ENCODE measurements around the gene SND1.

Gene SND1

DNA sequence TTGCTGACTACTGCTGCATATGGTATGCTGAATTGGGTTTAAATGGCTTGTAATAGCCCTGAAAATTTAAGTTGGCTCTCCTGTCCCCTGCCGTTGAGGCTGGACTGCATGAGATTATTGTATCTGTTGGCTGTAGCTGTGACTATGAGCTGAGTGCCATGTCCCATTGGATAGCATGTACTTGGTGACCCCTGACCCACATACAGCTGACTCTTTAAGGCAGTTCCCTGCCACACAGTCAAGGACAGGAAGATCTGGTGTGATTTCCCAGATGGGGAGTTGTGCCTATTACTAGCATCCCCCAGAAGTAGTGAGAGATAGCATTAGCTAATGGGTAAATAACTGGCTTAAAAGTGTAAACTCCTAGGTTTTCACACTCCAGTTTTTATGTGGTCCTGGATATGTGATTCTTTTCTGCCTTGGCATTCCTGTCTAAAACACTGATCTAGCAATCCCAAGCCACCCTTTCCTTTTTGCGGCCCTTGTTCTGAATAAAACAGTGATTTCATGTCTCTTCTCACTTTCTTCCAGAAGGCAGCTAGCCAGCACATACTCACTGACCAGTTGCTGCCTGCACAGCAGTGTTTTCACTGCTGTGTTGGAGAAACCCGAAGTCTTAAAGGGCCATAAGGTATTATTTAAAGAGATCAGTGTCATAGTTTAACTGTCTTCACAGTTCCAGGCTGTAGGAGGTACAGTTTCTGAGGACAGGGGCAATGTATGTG, 343.3 kb downstream of the SND1 start:
- DNase-seq (ENCODE audit: low read depth in 3 of 3), result no peak

DNA sequence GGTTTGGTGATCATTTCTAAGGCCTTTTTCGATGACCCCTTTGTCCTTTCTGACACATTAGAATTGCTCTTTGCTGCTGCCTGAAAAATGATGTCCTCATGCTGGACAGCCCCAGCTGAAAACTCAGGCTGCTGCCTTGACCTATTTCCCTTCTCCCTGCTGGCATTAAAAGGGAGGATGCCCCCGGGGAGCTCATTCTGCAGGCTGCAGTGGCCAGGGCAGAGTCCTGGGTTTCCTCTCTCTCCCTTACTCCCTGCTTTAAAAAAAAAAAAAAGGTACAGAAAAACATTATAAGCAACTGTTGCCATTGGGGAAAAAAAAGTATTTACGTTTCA, 343.9 kb downstream of the SND1 start:
- no peak for DNase-seq (ENCODE audit: low read depth in 3 of 3)

GRCh38 chr7:127996253-127997071, 344.5 kb downstream of the SND1 start:
- no peak for DNase-seq (ENCODE audit: low read depth in 3 of 3)

GRCh38 chr7:127997226-127997922, 345.4 kb downstream of the SND1 start:
- DNase-seq (ENCODE audit: low read depth in 3 of 3), result no peak

DNA sequence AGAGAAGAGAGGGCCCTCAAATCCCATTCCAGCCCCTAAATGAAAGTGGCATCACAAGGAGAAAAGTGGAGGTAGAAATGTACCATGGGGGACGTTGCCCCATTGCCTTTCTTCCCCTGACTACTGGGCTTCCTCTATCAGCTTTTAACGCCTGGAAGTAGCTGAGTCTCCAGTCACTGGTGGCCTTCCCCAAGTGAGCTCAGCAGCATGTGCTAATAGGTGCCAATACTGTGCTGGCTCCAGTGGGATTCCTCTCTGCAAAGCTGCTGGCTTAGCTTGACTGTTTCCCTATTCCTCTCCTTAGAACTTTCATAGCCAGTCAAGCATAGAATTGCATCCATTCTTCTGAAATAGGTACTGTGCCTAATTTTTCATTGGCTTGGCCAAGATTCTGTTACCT, 346.7 kb downstream of the SND1 start:
- no peak for DNase-seq (ENCODE audit: low read depth in 3 of 3)

DNA sequence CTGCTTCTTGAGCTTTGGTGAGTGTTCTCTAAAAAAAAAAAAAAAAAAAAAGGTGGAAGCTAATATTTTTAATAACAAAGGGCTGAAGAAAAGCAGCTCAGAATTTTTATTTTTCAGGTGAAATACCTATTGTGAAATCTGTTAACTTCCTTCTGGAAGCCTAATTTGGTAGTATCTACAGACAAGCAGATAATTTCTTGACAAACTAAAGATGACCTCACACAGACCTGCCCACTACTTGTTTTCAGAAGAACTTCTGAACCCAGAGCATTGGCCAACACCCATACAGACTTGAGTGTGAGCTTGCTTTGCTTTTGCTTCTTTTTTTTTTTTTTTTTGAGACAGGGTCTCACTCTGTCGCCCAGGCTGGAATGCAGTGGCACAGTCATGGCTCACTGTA, 348.1 kb downstream of the SND1 start:
- no peak for DNase-seq (ENCODE audit: low read depth in 3 of 3)

DNA sequence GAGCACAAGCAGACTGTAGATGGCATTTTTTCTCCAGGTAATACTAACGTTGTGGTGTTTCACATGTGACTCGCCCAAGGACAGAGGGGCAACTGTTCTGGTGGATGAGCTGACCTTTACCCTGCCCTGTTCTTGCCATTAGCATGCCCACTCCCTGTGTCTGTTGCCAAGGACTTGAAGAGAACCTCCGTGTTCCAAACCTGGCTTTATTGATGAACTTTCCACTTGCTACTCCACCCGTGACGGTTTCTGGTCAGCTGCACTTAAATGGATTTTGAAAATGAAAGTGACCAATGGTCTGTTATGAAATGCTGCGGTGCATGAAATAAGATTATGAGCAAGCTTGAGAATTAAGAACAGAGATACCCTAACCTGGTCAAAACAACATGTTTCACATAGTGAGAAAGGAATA, 348.9 kb downstream of the SND1 start:
- no peak for DNase-seq (ENCODE audit: low read depth in 3 of 3)

GRCh38 chr7:128003167-128003566, 351.2 kb downstream of the SND1 start:
- DNase-seq (ENCODE audit: low read depth in 3 of 3), result no peak

DNA sequence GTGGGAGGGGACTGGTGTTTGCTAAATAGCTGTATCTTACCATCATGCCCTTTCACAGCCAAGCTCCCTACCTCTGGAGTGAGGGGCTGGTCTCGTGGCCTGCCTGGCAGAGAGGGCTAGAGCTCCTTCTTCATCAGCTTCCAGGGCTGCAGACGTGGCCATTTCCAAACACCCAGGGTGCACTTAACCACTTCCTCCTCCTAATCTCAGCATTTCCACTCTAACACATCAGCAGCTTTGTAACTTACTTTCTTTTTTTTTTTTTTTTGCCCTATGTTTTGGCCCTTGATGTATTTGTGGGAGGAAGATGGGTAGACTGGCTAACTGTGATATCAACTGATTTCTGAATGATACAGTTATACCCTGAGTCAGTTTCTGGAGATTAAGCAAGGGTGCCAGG, 351.8 kb downstream of the SND1 start:
- no peak for DNase-seq (ENCODE audit: low read depth in 3 of 3)

DNA sequence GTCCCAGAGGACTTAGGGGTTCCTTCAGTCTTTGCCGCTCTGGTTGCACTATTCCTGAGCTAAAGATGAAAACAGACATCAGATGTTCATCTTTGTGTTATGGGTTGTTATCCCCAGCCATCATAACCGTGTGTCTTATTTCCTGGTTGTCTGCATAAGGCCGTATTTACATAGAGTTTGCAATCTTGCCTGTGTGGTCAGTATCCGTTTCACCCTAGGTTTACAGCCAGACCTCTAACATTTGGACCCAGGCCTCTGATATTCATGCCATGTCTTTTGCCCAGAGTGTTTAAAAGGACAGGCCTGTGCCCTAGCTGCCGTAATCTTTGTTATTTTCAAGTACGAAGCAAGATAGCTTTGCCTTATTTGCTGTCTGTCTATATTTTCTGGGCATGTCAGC, 352.6 kb downstream of the SND1 start:
- no peak for DNase-seq (ENCODE audit: low read depth in 3 of 3)

DNA sequence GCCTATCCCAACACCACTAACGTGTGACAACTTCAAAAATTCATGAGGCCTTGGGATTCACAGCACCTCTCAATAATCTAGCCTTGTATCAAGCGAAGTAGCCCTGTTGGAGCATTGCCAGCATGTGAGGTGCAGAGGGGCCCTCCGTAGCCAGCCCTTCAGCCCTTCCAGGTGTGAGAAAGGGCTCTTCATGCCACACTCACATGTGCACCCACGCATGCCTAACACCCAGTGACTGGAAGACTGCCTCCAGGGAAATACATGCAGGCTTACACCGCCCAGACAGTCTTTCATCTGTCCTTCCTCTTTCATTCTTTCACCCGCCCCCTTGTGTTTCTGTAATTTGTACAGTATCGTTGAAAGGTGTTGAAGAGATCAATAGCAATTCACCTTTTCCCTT, 353.1 kb downstream of the SND1 start:
- no peak for DNase-seq (ENCODE audit: low read depth in 3 of 3)

DNA sequence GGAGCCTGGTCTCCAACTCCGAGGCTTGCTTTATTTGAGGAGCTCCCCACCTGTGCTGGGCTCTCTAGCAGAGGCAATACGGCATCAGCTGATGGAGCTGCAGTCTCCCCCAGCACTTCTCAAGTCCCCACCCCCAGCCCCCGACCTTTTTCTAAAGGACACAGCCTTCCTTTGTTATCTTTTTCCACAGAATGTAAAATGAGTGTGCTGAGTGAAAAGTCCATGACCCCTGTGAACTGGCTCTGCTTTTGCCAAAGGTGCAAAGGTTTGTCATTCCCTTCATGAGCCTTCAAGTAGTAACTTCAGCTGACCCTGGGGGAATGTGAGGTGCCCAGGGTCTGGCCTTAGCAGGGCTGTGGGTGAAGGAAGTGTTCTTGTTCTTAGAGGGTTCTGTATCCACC, 353.8 kb downstream of the SND1 start:
- DNase-seq (ENCODE audit: low read depth in 3 of 3), result no peak

DNA sequence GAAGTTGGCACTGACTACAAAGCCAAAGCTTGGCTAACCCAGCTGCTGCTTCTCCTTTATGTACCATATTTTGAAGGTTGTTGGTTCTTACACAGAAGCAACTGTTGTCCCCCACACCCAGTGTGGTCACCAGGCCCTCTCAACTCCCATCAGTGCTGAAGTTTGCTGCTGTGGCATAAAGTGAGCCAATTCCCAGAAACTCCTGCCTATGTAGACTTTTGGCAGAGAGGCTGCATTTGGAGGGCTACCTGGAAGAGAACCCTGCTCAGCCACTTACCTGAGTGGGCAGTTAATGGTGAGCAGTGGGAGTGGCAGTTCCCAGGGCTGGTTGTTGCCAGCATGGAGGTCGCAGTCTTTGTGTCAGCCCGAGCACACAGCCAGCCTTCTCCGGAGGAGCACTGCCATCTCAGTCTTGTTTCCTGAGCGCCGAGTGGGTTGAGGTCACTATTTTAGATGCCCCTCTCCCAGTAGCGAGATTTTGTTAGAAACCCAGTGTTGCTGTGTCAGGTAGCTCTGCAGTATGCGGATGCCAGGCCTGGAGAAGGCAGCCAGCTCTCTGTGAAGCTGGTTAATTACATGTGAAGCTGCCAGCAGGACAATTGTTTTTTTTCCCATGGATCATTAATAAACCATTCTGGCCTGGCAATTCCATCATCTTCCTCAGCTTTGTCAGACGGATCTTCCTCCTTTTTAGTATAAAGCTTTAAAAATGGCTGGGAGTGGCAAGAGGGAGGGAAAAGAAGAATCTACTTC, 354.7 kb downstream of the SND1 start:
- no peak for DNase-seq (ENCODE audit: low read depth in 3 of 3)

- DNase-seq (ENCODE audit: low read depth in 3 of 3), result no peak
These were observed 355.3 kb downstream of the SND1 start for GRCh38 chr7:128007303-128007680.

DNA sequence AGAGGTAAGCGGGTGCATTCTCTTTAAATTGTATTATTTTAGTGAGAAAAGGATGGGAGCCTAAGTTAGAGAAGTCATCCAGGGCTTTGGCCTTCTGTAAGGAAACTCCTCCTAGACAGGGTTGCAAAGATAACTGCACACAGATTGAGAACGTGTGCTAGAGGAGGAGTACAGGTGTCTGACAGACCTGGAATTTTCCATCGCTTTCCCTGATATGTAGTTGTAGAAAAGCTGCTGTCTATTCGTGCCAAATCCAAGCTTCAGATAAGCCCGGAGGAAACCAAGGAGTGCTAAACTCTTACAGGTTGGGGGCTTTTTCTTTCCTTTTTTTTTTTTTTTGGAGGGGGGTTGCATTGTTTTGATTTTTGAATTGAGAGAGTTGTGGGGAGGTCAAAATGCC, 356.1 kb downstream of the SND1 start:
- no peak for DNase-seq (ENCODE audit: low read depth in 3 of 3)

DNA sequence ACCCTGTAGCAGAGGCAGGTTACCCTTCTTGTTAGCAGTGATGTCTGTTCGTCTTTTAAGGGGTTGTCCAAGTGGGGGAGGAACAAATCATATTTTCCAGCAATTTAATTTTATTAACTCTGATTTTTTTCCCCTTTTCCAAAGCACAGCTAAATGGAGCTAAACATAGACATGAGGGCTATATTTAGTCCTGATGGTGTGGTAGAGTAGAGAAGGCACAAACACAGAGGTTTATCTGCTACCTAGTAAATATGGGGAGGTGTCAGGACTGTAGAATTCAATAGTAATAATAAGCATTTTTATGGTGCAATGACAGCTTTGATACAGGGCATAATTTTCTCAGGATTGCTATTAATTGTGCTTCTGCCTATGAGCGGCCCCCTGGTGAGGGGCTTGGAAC, 356.8 kb downstream of the SND1 start:
- no peak for DNase-seq (ENCODE audit: low read depth in 3 of 3)

DNA sequence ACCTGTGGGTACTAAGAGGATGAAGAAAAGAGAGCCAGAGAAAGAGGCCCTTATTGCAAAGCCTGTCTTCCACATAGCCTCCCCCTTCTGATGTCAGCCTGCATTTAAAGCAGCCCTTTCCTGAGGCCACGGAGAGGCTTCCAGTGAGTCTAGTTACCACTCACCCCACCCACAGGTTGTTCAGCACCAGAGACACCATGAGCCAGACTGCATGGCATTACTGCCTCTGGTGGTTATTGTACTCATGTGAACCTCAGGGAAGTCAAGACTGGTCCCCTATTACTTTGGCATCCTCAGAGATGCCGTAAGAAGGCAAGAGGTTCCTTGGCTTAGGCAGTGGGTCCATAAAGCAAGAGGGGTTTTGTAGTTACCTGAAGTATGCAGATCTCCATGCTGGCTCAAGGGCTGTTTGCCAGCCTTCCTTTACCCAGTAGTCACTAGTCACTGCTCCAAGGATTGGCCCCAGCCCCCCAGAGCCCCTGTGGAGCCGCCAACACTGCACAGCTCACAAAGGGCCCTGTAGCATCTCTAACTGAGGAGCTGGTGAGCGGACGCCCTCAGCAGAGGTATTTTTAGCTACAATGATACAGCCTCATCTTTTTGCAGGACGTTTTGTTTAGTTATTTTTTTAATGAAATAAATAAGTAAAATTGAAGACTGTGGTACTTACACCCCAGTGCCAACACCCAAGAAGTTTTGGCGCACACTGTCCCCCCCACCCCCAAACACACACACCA, 358.6 kb downstream of the SND1 start:
- DNase-seq (ENCODE audit: low read depth in 3 of 3), result no peak

- DNase-seq (ENCODE audit: low read depth in 3 of 3), result no peak
These were observed 359.2 kb downstream of the SND1 start for GRCh38 chr7:128011131-128011661.

- no peak for DNase-seq (ENCODE audit: low read depth in 3 of 3)
These were observed 362.8 kb downstream of the SND1 start for GRCh38 chr7:128014811-128015210.

GRCh38 chr7:128017460-128017859, 365.5 kb downstream of the SND1 start:
- no peak for DNase-seq (ENCODE audit: low read depth in 3 of 3)
